K562 (cell line): ENCODE results near the gene SYK. TPM values are rescaled to one million over a fixed set of nuclear protein-coding genes. Genes with fewer than 3 reads are reported as not detected.

Experiments
- ATAC-seq: fragments of 200-7000 bp; cut with Tn5 transposase; 3 replicates; pipeline ENCODE4 v1.9.1; 2020; ENCODE audit warnings: moderate library complexity
- BruUV-seq: library from RNA; stranded (reverse); fragments of 400-500 nt; replicated peaks from 2 replicates; lab custom pipeline; 2021; lab: Mats Ljungman, UMichigan
- CTCF ChIA-PET: fragments of 300-600 bp; formaldehyde crosslinking; extraction: SDS; loops from one replicate; lab custom pipeline; 2021; ENCODE audit warnings: low intra/inter-chr PET ratio; lab: Yijun Ruan, JAX
- POLR2A ChIA-PET: fragments of 300-600, 350-650 bp; sonication (Branson Sonifier 250); formaldehyde crosslinking; extraction: SDS; loops from one replicate; lab custom pipeline; 2021; ENCODE audit warnings: antibody characterized with exemption, inconsistent platforms; lab: Yijun Ruan, JAX
- DNase-seq, 4 experiments: peaks; one replicate each; pipeline versions ENCODE4 v3.0.0 to v3.0.0-alpha.2; 2011 to 2018; ENCODE audit warnings: low spot score in 3 of 4, mixed read lengths in 3 of 4; ENCODE audit errors: extremely low read depth in 1 of 4
- FAIRE-seq: peaks from 2 replicates; lab custom pipeline; 2011; peaks lifted over from hg19 to GRCh38; lab: Jason Lieb, UNC
- H2AFZ ChIP-seq: 2 replicates; pipeline ENCODE4 v1.6.0; 2011; ENCODE audit warnings: low read depth, low read length, control low read depth, inconsistent platforms
- H3K27ac ChIP-seq: fragments of 200-600 bp; 3 replicates; pipeline ENCODE4 v1.8.0; 2011; ENCODE audit warnings: low read depth, mild to moderate bottlenecking, control low read depth, inconsistent platforms, low read length, moderate library complexity, mixed read lengths; ENCODE audit errors: extremely low read depth
- H3K27me3 ChIP-seq, 2 experiments: fragments of 300-600 bp in 1 of 2; 2 replicates in 1 of 2; 3 replicates in 1 of 2; pipeline versions ENCODE4 v1.6.0 to v1.8.0; 2011; ENCODE audit warnings: inconsistent platforms in 2 of 2, low read length in 2 of 2, mild to moderate bottlenecking in 1 of 2, mixed read lengths in 1 of 2, moderate library complexity in 1 of 2; ENCODE audit not compliant: control insufficient read depth in 2 of 2, insufficient read depth in 2 of 2
- H3K36me3 ChIP-seq: fragments of 300-600 bp; 3 replicates; pipeline ENCODE4 v1.8.0; 2011; ENCODE audit warnings: mild to moderate bottlenecking, low read length, inconsistent platforms; ENCODE audit not compliant: control insufficient read depth, insufficient read depth
- H3K4me1 ChIP-seq, 2 experiments: fragments of 200-600 bp in 1 of 2; replicated peaks in 1 of 2; 2 replicates in 1 of 2; 3 replicates in 1 of 2; pipeline versions ENCODE4 v1.5.1 to v1.8.0; 2011; ENCODE audit warnings: inconsistent platforms in 2 of 2, low read length in 2 of 2, mild to moderate bottlenecking in 1 of 2, mixed read lengths in 1 of 2, moderate library complexity in 1 of 2; ENCODE audit not compliant: control insufficient read depth in 2 of 2, insufficient read depth in 2 of 2
- H3K4me2 ChIP-seq: 2 replicates; pipeline ENCODE4 v1.6.1; 2011; ENCODE audit warnings: low read length, control low read depth, inconsistent platforms, mixed read lengths; ENCODE audit not compliant: insufficient read depth
- H3K4me3 ChIP-seq: fragments of 200-600 bp; sonication (generic), shearing (Covaris generic); 2 replicates; pipeline ENCODE4 v1.5.1; 2016; ENCODE audit warnings: control low read depth, inconsistent platforms
- H3K79me2 ChIP-seq: fragments of 200-600 bp; 3 replicates; pipeline ENCODE4 v1.8.0; 2011; ENCODE audit warnings: low read length, inconsistent platforms; ENCODE audit not compliant: control insufficient read depth, insufficient read depth
- H3K9ac ChIP-seq, 2 experiments: 2 replicates each; pipeline versions ENCODE4 v1.6.0 to v1.6.1; 2011; ENCODE audit warnings: low read depth in 2 of 2, low read length in 2 of 2, control low read depth in 1 of 2, inconsistent platforms in 1 of 2, mild to moderate bottlenecking in 1 of 2, mixed read lengths in 1 of 2; ENCODE audit not compliant: insufficient read depth in 1 of 2
- H3K9me1 ChIP-seq: one replicate; pipeline ENCODE4 v1.6.0; 2011; ENCODE audit warnings: inconsistent platforms, mild to moderate bottlenecking, low read length, moderate library complexity; ENCODE audit not compliant: control insufficient read depth, insufficient read depth
- H3K9me3 ChIP-seq: replicated peaks from 2 replicates; pipeline ENCODE4 v1.5.1; 2011; ENCODE audit warnings: low read depth, low read length, inconsistent platforms; ENCODE audit not compliant: control insufficient read depth, insufficient read depth
- H4K20me1 ChIP-seq: replicated peaks from 2 replicates; pipeline ENCODE4 v1.6.1; 2011; ENCODE audit warnings: low read length, inconsistent platforms, mixed read lengths; ENCODE audit not compliant: control insufficient read depth, insufficient read depth
- HNRNPK ChIP-seq: fragments of 200-400 bp; formaldehyde crosslinking; IDR thresholded peaks from one replicate; pipeline ENCODE4 v1.6.1; 2018; ENCODE audit warnings: mild to moderate bottlenecking, low read depth, low read length; ENCODE audit not compliant: poor library complexity, severe bottlenecking
- KDM1A ChIP-seq, 2 experiments: fragments of 450-650 bp; IDR thresholded peaks; 2 replicates each; pipeline ENCODE4 v1.6.1; 2016; ENCODE audit warnings: mild to moderate bottlenecking in 2 of 2
- PHB2 ChIP-seq: fragments of 450-650 bp; IDR thresholded peaks from 2 replicates; pipeline ENCODE4 v1.6.1; 2017; ENCODE audit warnings: low read depth
- PHF8 ChIP-seq: fragments of 200-600 bp; sonication (generic); IDR thresholded peaks from 2 replicates; pipeline ENCODE4 v1.6.1; 2012; ENCODE audit warnings: mixed run types, mild to moderate bottlenecking, inconsistent platforms, low read length, moderate library complexity, borderline replicate concordance
- RBM25 ChIP-seq: fragments of 200-400 bp; formaldehyde crosslinking; IDR thresholded peaks from 2 replicates; pipeline ENCODE4 v1.6.1; 2018; ENCODE audit warnings: low read length, low read depth, moderate library complexity; ENCODE audit not compliant: severe bottlenecking
- TCF7L2 ChIP-seq: fragments of 150-350 bp; IDR thresholded peaks from 2 replicates; pipeline ENCODE4 v1.6.1; 2016; ENCODE audit warnings: low read depth, mild to moderate bottlenecking, low read length, moderate library complexity
- WGBS: fragments of 100-300 bp; shearing (Covaris generic); methylation state at CpG from one replicate; pipeline ENCODE4 v1.1.6; 2016; ENCODE audit warnings: low coverage, mixed read lengths; ENCODE audit not compliant: insufficient coverage; ENCODE audit errors: missing lambda C conversion rate; 5-methylcytosine and 5-hydroxymethylcytosine counted together
- in situ Hi-C: fragments of 300-500 bp; cut with MboI; formaldehyde crosslinking; loops from 4 replicates; pipeline ENCODE4 v1.15.0; 2018; ENCODE audit warnings: inconsistent platforms, mixed read lengths
- intact Hi-C: fragments of 100-400 bp; cut with micrococcal nuclease; formaldehyde crosslinking; loops from 2 replicates; pipeline ENCODE4 v1.14.2; 2022
- polyA plus RNA-seq, 8 experiments: library from polyadenylated mRNA; depleted of rRNA in 4 of 8; stranded (reverse) in 5 of 8; unstranded in 3 of 8; fragments of >200 nt; fragmentation: Nextera tagmentation in 2 of 8; fragmentation: Illumina TruSeq in 1 of 8; extraction: Ambion mirVana in 2 of 8; extraction: Trizol in 1 of 8; gene quantifications; 2 replicates each; pipeline versions ENCODE4 v1.2.1 to v1.2.3, GENCODE V29; 2011 to 2014; ENCODE audit warnings: inconsistent platforms in 1 of 8, missing spikeins in 1 of 8
- total RNA-seq, 7 experiments: library from RNA; depleted of rRNA in 6 of 7; stranded (reverse); fragments of >200 nt in 6 of 7; fragmentation: Illumina TruSeq in 2 of 7; extraction: Trizol in 2 of 7; gene quantifications; 2 replicates each; pipeline versions ENCODE4 v1.2.1 to v1.2.3, GENCODE V29; 2011 to 2021; ENCODE audit warnings: low replicate concordance in 1 of 7
- TF ChIP-seq, protein P1 (sequence below): IDR thresholded peaks from 3 replicates; pipeline ENCODE4 v1.6.1; 2011; ENCODE audit warnings: borderline replicate concordance, mild to moderate bottlenecking; ENCODE audit not compliant: insufficient read length, insufficient read depth
- TF ChIP-seq, protein P2 (sequence below): sonication (generic); formaldehyde crosslinking; IDR thresholded peaks from 2 replicates; pipeline ENCODE4 v1.8.0; 2022; ENCODE audit warnings: mild to moderate bottlenecking, missing genetic modification reagents
- TF ChIP-seq, protein P3 (sequence below): IDR thresholded peaks from 2 replicates; pipeline ENCODE4 v1.6.1; 2011; ENCODE audit not compliant: insufficient read length; ENCODE audit errors: extremely low read depth

SYK gene
- total and polyA plus RNA-seq, 9 of the 15 experiments (the other 6 are each of a cell fraction or from before 2014, with no cell fraction given), result 3.9 to 32.7 (median 16.7) TPM

GRCh38 chr9:90946982-90947381, 145.4 kb downstream of the SYK start:
- H3K79me2 ChIP-seq, result no peaks in the 10 kb centered on the region
- no peak overlapping the region for H3K4me2 ChIP-seq
- H3K9me1 ChIP-seq, result no peaks in the 10 kb centered on the region
- intact Hi-C loops (no loop called here), in situ Hi-C loops (no loop called here)
- H3K27ac ChIP-seq, result no peak overlapping the region
- 0% methylated on average over 2 of the region's 2 CpGs for WGBS
- H3K9ac ChIP-seq, result no peak overlapping the region
- no peaks in the 10 kb centered on the region for H4K20me1 ChIP-seq
- H3K9me3 ChIP-seq, result no peaks in the 10 kb centered on the region
- ChIA-PET POLR2A (interaction anchor here (0.9 kb wide), 1 partner anchor 10 kb away, joined by 3 read pairs; no protein-coding TSS in a partner anchor), CTCF (no interaction called here)
- H3K4me1 ChIP-seq, result no peaks in the 10 kb centered on the region
- no peak for ATAC-seq
- no peak for DNase-seq
- TF ChIP-seq HNRNPK (no peak), PHB2 (no peak), RBM25 (no peak), TCF7L2 (no peak), PHF8 (no peak), KDM1A (IDR thresholded peaks at IDR 0.05) (no peak)
- TF ChIP-seq, protein P1, sequence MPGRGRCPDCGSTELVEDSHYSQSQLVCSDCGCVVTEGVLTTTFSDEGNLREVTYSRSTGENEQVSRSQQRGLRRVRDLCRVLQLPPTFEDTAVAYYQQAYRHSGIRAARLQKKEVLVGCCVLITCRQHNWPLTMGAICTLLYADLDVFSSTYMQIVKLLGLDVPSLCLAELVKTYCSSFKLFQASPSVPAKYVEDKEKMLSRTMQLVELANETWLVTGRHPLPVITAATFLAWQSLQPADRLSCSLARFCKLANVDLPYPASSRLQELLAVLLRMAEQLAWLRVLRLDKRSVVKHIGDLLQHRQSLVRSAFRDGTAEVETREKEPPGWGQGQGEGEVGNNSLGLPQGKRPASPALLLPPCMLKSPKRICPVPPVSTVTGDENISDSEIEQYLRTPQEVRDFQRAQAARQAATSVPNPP, result no peak
- TF ChIP-seq, protein P2, sequence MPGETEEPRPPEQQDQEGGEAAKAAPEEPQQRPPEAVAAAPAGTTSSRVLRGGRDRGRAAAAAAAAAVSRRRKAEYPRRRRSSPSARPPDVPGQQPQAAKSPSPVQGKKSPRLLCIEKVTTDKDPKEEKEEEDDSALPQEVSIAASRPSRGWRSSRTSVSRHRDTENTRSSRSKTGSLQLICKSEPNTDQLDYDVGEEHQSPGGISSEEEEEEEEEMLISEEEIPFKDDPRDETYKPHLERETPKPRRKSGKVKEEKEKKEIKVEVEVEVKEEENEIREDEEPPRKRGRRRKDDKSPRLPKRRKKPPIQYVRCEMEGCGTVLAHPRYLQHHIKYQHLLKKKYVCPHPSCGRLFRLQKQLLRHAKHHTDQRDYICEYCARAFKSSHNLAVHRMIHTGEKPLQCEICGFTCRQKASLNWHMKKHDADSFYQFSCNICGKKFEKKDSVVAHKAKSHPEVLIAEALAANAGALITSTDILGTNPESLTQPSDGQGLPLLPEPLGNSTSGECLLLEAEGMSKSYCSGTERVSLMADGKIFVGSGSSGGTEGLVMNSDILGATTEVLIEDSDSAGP (CRISPR knock-in tag), result no peak
- TF ChIP-seq, protein P3, sequence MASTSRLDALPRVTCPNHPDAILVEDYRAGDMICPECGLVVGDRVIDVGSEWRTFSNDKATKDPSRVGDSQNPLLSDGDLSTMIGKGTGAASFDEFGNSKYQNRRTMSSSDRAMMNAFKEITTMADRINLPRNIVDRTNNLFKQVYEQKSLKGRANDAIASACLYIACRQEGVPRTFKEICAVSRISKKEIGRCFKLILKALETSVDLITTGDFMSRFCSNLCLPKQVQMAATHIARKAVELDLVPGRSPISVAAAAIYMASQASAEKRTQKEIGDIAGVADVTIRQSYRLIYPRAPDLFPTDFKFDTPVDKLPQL, result no peak
- H3K4me3 ChIP-seq, result no peak overlapping the region
- H3K27me3 ChIP-seq, result peaks cover 0 to 28% of the 10 kb centered on the region in 2 experiments; a peak in 2 of 5 replicates
- no TSS peak for BruUV-seq
- H2AFZ ChIP-seq, result no peak overlapping the region
- FAIRE-seq, result no peak
- H3K36me3 ChIP-seq, result no peaks in the 10 kb centered on the region

Other genes with a start within 250 kb of the SYK start
- gene DIRAS2, start 159.0 kb upstream of the SYK start, total RNA-seq (2014; rRNA removed), result not detected in 2 replicates
- gene DIRAS2, start 159.0 kb upstream of the SYK start, total RNA-seq (2014; rRNA removed; fragmentation: Illumina TruSeq; extraction: Trizol), result not detected in 2 replicates
- not detected in 2 replicates for gene DIRAS2, start 159.0 kb upstream of the SYK start, total RNA-seq (2015; rRNA removed; fragmentation: Illumina TruSeq; extraction: Trizol)
- gene DIRAS2, start 159.0 kb upstream of the SYK start, total RNA-seq (2021), result not detected in 2 replicates
- not detected in 2 replicates for gene DIRAS2, start 159.0 kb upstream of the SYK start, polyA plus RNA-seq (2011; rRNA removed)
- gene DIRAS2, start 159.0 kb upstream of the SYK start, polyA plus RNA-seq (2014; fragmentation: Illumina TruSeq; extraction: Trizol), result not detected in 2 replicates
- gene DIRAS2, start 159.0 kb upstream of the SYK start, polyA plus RNA-seq (2014; fragmentation: Nextera tagmentation; extraction: Ambion mirVana), result not detected
- gene DIRAS2, start 159.0 kb upstream of the SYK start, polyA plus RNA-seq (2014; rRNA removed), result not detected in 2 replicates